Naive thymus-derived CD4-positive, alpha-beta T cell (primary cell): ENCODE measurements around the gene DHX58. TPM values are rescaled to one million over a fixed set of nuclear protein-coding genes. Genes with fewer than 3 reads are reported as not detected.

ENCODE experiments used
- ATAC-seq: fragments of 150-1000 bp; cut with Tn5 transposase; 2 replicates; pipeline ENCODE4 v1.10.0; 2021; ENCODE audit warnings: mild to moderate bottlenecking, moderate library complexity
- CTCF ChIA-PET: fragments of 350-600 bp; sonication (Branson Sonifier 250); formaldehyde crosslinking; loops from one replicate; lab custom pipeline; 2021; ENCODE audit warnings: antibody characterized with exemption; lab: Charles Lee
- POLR2A ChIA-PET: fragments of 350-600 bp; sonication (Branson Sonifier 250); formaldehyde crosslinking; loops from one replicate; lab custom pipeline; 2021; ENCODE audit warnings: antibody characterized with exemption, inconsistent platforms; lab: Charles Lee
- DNase-seq, 9 donors: peaks; one replicate each; pipeline versions ENCODE4 v3.0.0 to v3.0.0-alpha.2; 2020 to 2022; ENCODE audit warnings: mixed read lengths in 1 of 9
- H3K27ac ChIP-seq: one replicate; pipeline ENCODE4 v1.7.0; 2013; ENCODE audit warnings: mild to moderate bottlenecking, low read depth, low read length, moderate library complexity
- H3K27me3 ChIP-seq, 2 donors: one replicate each; pipeline ENCODE4 v1.7.0; 2013; ENCODE audit warnings: low read length in 2 of 2, mild to moderate bottlenecking in 2 of 2, moderate library complexity in 2 of 2; ENCODE audit not compliant: control insufficient read depth in 2 of 2, insufficient read depth in 2 of 2
- H3K36me3 ChIP-seq, 3 experiments: 1 replicate in 2 of 3; 2 replicates in 1 of 3; pipeline ENCODE4 v1.7.0; 2013; ENCODE audit warnings: low read length in 3 of 3, mild to moderate bottlenecking in 3 of 3, moderate library complexity in 1 of 3; ENCODE audit not compliant: insufficient read depth in 3 of 3, control insufficient read depth in 2 of 3
- H3K4me1 ChIP-seq, 2 donors: one replicate each; pipeline ENCODE4 v1.7.0; 2013; ENCODE audit warnings: low read length in 2 of 2, mild to moderate bottlenecking in 2 of 2, moderate library complexity in 1 of 2; ENCODE audit not compliant: control insufficient read depth in 2 of 2, insufficient read depth in 2 of 2
- H3K4me3 ChIP-seq: 2 replicates; pipeline ENCODE4 v1.7.0; 2013; ENCODE audit warnings: mild to moderate bottlenecking, low read length
- H3K9me3 ChIP-seq, 3 experiments: 1 replicate in 2 of 3; 2 replicates in 1 of 3; pipeline ENCODE4 v1.7.0; 2013; ENCODE audit warnings: low read length in 3 of 3; ENCODE audit not compliant: control insufficient read depth in 2 of 3
- H3K27ac Mint-ChIP-seq, 9 donors: one replicate each; pipeline ENCODE4 v1.8.0; 2020 to 2022; ENCODE audit warnings: mixed read lengths in 9 of 9, mild to moderate bottlenecking in 8 of 9, moderate library complexity in 5 of 9, inconsistent platforms in 2 of 9
- H3K27me3 Mint-ChIP-seq, 5 donors: one replicate each; pipeline ENCODE4 v1.8.0; 2021 to 2022; ENCODE audit warnings: mixed read lengths in 5 of 5, mild to moderate bottlenecking in 1 of 5
- H3K36me3 Mint-ChIP-seq, 5 donors: one replicate each; pipeline ENCODE4 v1.8.0; 2020 to 2022; ENCODE audit warnings: mixed read lengths in 5 of 5, mild to moderate bottlenecking in 3 of 5, inconsistent platforms in 1 of 5
- H3K4me1 Mint-ChIP-seq, 7 donors: one replicate each; pipeline ENCODE4 v1.8.0; 2020 to 2022; ENCODE audit warnings: mixed read lengths in 7 of 7, mild to moderate bottlenecking in 3 of 7, inconsistent platforms in 1 of 7
- H3K4me3 Mint-ChIP-seq, 10 donors: one replicate each; pipeline ENCODE4 v1.8.0; 2020 to 2022; ENCODE audit warnings: mild to moderate bottlenecking in 10 of 10, mixed read lengths in 10 of 10, moderate library complexity in 6 of 10, inconsistent platforms in 2 of 10
- H3K9me3 Mint-ChIP-seq, 11 donors: one replicate each; pipeline ENCODE4 v1.8.0; 2020 to 2022; ENCODE audit warnings: mixed read lengths in 11 of 11, mild to moderate bottlenecking in 4 of 11, inconsistent platforms in 1 of 11, moderate library complexity in 1 of 11
- intact Hi-C, 2 donors: fragments of 100-400 bp; cut with micrococcal nuclease; formaldehyde crosslinking; loops; one replicate each; pipeline ENCODE4 v1.15.1; 2023
- polyA plus RNA-seq, 2 donors: library from polyadenylated mRNA; unstranded; fragments of 300-500 nt; fragmentation: Illumina TruSeq; gene quantifications; one replicate each; pipeline ENCODE4 v1.2.3, GENCODE V29; 2021
- total RNA-seq, 6 experiments: library from RNA in 5 of 6; stranded (reverse) in 5 of 6; gene quantifications; 1 replicate in 5 of 6; 2 replicates in 1 of 6; pipeline ENCODE4 v1.2.3 and lab custom pipeline; 2021 to 2026

Gene DHX58
- total and polyA plus RNA-seq, 7 experiments from 2014 or later, result 10.1 to 80.5 (median 47.1) TPM

DNA sequence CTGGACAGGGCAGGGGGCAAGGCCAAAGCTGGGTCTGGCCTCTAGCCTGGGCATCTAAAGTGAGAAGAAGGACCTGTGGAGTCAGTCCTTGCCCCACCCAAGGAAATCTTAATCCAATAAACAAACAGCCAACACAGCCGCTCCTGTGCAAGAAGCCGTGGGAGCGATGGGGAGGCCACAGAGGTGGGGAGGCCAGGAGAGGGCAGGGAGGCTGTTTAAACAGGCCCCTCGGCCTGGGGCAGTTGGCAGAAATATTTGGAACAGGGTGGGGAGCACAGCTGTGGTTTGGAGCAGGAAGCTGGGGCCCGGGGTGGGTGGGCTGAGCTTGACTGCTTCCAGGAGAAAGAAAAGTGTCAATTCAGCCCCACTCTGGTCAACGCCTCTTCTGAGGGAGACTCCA is 19.6 kb downstream of the DHX58 start:
- no peak overlapping the region for H3K27ac Mint-ChIP-seq
- H3K36me3 Mint-ChIP-seq, result no peaks in the 10 kb centered on the region
- no peaks in the 10 kb centered on the region for H3K9me3 Mint-ChIP-seq
- H3K4me1 Mint-ChIP-seq, result peaks cover 0 to 8% (median 5%) of the 10 kb centered on the region in 7 donors
- H3K27me3 Mint-ChIP-seq, result peaks cover 0 to 49% (median 24%) of the 10 kb centered on the region in 5 donors
- Histone ChIP-seq H3K27me3 (no peaks in the 10 kb centered on the region), H3K36me3 (no peaks in the 10 kb centered on the region), H3K9me3 (no peaks in the 10 kb centered on the region), H3K27ac (no peak overlapping the region), H3K4me1 (peaks cover 4 to 6% of the 10 kb centered on the region in 2 donors), H3K4me3 (no peak overlapping the region)
- ChIA-PET CTCF (no interaction called here), POLR2A (no interaction called here)
- H3K4me3 Mint-ChIP-seq, result no peak overlapping the region
- no peak for ATAC-seq
- intact Hi-C loops, result loop anchor here in 1 of 2 donors (2.0 kb wide), 1 partner anchor 20 kb away; the partner anchor contains the start of gene DHX58
- DNase-seq, result no peak

DNA sequence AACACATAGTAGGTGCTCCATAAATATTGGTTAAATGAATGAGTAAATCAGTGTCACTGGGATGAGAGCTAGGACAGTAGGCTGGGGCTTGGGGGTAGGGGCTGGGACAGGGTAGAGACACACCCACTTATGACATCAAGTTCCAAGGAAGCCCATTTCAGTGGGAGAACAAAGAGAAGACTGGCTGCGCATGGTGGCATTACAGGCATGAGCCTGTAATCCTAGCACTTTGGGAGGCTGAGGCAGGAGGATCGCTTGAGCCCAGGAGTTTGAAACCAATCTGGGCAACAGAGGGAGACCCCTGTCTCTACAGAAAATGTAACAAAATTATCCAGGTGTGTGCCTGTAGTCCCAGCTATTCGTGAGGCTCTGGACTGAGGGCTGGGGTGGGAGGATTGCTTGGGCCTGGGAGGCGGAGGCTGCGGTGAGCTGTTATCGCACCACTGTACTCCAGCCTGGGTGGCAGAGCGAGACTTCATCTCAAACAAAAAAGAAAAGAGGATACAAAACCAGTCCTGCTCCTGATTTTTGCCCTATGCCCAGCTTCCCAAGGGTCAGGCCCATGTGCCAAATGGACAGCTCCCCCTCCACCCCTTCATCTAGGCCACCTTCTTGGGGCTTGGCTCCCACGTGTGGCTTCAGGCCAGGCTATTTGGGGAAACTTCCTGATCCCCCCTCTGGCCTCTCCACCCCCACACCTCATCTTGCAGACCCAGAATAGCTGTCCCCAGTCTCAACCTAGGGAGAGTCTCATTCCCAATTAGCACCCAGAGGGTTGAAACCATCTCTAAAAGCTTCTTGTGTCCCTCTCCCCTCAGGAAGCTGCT is 21.3 kb downstream of the DHX58 start:
- Mint-ChIP-seq H3K9me3 (no peaks in the 10 kb centered on the region), H3K4me3 (no peak overlapping the region), H3K4me1 (peaks cover 0 to 1% (median 0%) of the 10 kb centered on the region in 7 donors), H3K27me3 (peaks cover 0 to 32% (median 11%) of the 10 kb centered on the region in 5 donors), H3K36me3 (no peaks in the 10 kb centered on the region), H3K27ac (peak overlapping the region in 1 of 9 donors; percentile 59)
- ATAC-seq (no peak), DNase-seq (no peak)
- Histone ChIP-seq H3K36me3 (no peaks in the 10 kb centered on the region), H3K4me1 (no peaks in the 10 kb centered on the region), H3K4me3 (no peak overlapping the region), H3K9me3 (no peaks in the 10 kb centered on the region), H3K27me3 (no peaks in the 10 kb centered on the region), H3K27ac (no peak overlapping the region)
- intact Hi-C loops, result no loop called here
- ChIA-PET POLR2A (no interaction called here), CTCF (interaction anchor here (1.3 kb wide), 1 partner anchor 26 kb away, joined by 7 read pairs; no protein-coding TSS in a partner anchor)

DNA sequence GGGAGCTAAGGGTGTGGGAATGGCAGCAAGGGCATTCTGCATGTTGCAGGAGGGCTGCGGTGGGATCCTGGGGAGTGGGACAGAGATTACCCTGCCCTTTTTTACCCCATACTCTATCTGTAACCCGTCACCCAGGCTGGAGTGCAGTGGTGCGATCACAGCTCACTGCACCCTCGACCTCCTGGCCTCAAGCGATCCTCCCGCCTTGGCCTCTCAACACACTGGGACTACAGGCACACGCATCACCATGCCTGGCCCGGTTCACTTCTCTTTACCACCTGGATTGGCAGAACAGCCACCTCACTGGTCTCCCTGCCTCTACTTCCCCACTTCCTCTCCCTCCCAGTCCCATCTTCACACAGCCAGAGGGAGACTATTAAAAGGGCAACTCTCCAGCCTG is 23.8 kb downstream of the DHX58 start:
- CTCF ChIA-PET, result no interaction called here
- Mint-ChIP-seq H3K27me3 (peaks cover 0 to 25% (median 11%) of the 10 kb centered on the region in 5 donors), H3K36me3 (no peaks in the 10 kb centered on the region), H3K4me1 (peaks cover 0 to 1% (median 0%) of the 10 kb centered on the region in 7 donors), H3K9me3 (no peaks in the 10 kb centered on the region), H3K27ac (no peak overlapping the region), H3K4me3 (no peak overlapping the region)
- Histone ChIP-seq H3K9me3 (no peaks in the 10 kb centered on the region), H3K4me1 (no peaks in the 10 kb centered on the region), H3K27ac (no peak overlapping the region), H3K4me3 (no peak overlapping the region), H3K36me3 (no peaks in the 10 kb centered on the region), H3K27me3 (no peaks in the 10 kb centered on the region)
- POLR2A ChIA-PET, result no interaction called here
- intact Hi-C loops, result no loop called here
- DNase-seq (no peak), ATAC-seq (no peak)

DNA sequence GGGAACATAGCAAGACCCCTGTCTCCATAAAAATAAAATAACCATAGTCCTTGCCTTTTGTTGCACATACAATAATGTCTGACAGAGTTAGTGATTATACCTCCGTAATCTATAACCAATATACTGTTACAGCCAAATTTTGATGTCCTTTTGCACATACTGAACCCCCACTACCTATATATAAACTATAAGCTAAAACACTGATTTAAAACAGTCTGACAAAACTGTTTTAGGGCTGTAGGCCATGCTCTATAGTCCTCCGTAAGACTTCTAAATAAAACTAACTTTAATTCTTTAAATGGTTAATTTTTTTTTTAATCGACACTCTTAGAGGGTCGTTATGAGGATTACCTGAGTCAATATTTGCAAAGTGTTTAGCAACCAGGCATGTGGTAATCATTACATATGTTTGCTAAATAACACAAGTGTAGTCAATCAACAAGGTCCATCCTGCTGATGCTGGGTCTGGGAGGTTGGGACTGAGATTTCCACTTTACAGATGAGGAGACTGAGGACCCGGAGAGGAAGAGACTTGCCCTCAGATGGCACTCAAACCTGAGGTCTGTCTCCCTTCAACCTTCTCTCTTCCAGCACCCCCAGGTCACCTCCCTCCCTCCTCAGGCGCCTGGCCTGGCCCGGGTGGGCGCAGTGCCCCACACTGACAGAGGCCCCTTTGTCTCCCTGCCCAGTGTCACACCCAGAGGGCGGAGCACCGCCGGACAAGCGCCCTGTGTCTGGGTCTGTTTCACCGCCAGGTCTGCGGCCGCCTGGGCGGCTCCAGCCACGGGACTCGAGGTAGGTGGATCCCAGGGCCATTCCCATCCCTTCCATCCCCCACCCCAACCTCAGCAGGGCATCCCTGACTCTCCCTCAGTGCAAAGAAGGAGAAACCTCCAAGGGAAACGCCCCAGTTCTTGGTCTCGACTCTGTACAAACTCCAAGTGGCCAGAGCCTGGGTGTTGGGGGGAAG is 24.5 kb downstream of the DHX58 start:
- H3K27ac ChIP-seq, result no peak overlapping the region
- H3K9me3 Mint-ChIP-seq, result no peaks in the 10 kb centered on the region
- no peak overlapping the region for H3K27ac Mint-ChIP-seq
- H3K36me3 Mint-ChIP-seq, result no peaks in the 10 kb centered on the region
- H3K27me3 ChIP-seq, result no peaks in the 10 kb centered on the region
- H3K4me1 Mint-ChIP-seq, result peaks cover 0 to 1% (median 0%) of the 10 kb centered on the region in 7 donors
- ChIA-PET POLR2A (no interaction called here), CTCF (no interaction called here)
- no peak for ATAC-seq
- H3K27me3 Mint-ChIP-seq, result peaks cover 0 to 25% (median 11%) of the 10 kb centered on the region in 5 donors
- intact Hi-C loops, result no loop called here
- no peaks in the 10 kb centered on the region for H3K4me1 ChIP-seq
- no peak overlapping the region for H3K4me3 ChIP-seq
- DNase-seq, result no peak
- no peaks in the 10 kb centered on the region for H3K9me3 ChIP-seq
- no peak overlapping the region for H3K4me3 Mint-ChIP-seq
- H3K36me3 ChIP-seq, result no peaks in the 10 kb centered on the region

DNA sequence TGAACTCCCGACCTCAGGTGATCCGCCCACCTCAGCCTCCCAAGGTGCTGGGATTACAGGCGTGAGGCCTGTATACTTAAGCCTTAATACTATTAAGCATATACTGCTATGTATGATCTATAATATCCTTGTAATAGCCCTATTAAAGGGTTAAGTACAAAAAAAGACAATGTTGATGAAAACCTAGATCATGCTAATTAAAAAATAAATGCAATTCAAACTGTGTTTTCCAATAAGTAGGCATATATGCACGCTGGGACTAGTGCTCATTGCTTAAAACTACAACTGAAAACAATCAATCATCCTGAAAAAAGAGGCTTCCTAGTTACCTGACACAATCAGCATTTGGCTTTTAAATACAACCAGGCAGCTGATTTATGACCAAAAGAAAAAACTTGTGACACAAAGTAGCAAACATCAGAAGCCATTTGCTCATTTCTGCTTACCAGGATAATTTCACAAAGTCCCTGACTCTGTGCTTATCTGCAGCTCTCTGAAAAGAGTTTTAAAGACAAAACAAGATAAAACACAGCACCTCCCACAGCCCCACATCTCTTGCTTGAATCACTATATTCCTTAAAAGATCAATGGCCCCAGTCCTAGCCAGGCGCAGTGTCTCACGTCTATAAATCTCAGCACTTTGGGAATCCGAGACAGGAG is 25.3 kb downstream of the DHX58 start:
- Histone ChIP-seq H3K4me1 (no peaks in the 10 kb centered on the region), H3K27me3 (no peaks in the 10 kb centered on the region), H3K9me3 (no peaks in the 10 kb centered on the region), H3K27ac (no peak overlapping the region), H3K4me3 (no peak overlapping the region), H3K36me3 (no peaks in the 10 kb centered on the region)
- peaks cover 0 to 23% (median 11%) of the 10 kb centered on the region in 5 donors for H3K27me3 Mint-ChIP-seq
- H3K36me3 Mint-ChIP-seq, result no peaks in the 10 kb centered on the region
- intact Hi-C loops, result no loop called here
- POLR2A ChIA-PET, result no interaction called here
- no peak overlapping the region for H3K27ac Mint-ChIP-seq
- CTCF ChIA-PET, result no interaction called here
- ATAC-seq (no peak), DNase-seq (no peak)
- no peaks in the 10 kb centered on the region for H3K9me3 Mint-ChIP-seq
- H3K4me1 Mint-ChIP-seq, result peaks cover 0 to 1% (median 0%) of the 10 kb centered on the region in 7 donors
- no peak overlapping the region for H3K4me3 Mint-ChIP-seq

DNA sequence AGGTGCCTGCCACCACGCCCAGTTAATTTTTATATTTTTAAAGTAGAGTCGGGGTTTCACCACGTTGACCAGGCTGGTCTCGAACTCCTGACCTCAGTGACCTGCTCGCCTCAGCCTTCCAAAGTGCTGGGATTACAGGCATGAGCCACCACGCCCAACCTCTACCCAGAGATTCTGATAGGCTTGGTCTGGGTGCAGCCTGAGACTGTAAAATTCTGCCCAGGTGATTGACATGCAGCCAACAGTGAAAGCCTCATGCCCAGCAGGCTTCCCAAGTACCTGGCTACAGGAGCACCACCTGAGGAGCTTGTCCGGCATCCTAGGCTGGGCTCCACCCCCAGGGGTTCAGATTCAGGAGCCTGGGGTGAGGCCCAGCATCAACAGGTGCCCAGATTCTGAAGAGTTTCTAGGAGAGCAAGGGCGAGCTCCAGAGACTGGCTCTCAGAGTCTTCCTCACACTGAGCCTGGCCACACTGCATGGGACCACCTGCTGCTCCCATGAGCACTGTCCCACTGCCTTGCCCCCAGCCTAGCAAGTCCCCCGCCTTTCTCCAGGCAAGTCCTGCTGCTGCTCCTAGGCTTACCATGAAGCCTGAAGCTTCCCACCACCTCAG is 30.9 kb downstream of the DHX58 start:
- no peaks in the 10 kb centered on the region for H3K4me1 Mint-ChIP-seq
- Histone ChIP-seq H3K27me3 (no peaks in the 10 kb centered on the region), H3K4me1 (no peaks in the 10 kb centered on the region), H3K27ac (no peak overlapping the region), H3K4me3 (no peak overlapping the region), H3K36me3 (no peaks in the 10 kb centered on the region), H3K9me3 (no peaks in the 10 kb centered on the region)
- DNase-seq (no peak), ATAC-seq (no peak)
- H3K9me3 Mint-ChIP-seq, result no peaks in the 10 kb centered on the region
- peaks cover 0 to 2% (median 0%) of the 10 kb centered on the region in 5 donors for H3K27me3 Mint-ChIP-seq
- intact Hi-C loops, result no loop called here
- H3K4me3 Mint-ChIP-seq, result no peak overlapping the region
- POLR2A ChIA-PET, result no interaction called here
- H3K27ac Mint-ChIP-seq, result no peak overlapping the region
- CTCF ChIA-PET, result no interaction called here
- H3K36me3 Mint-ChIP-seq, result no peaks in the 10 kb centered on the region
